HG03064 (cell line): ENCODE data around the gene PTP4A1.
A peak's percentile ranks its signal among the peaks of the same experiment; 100 is the strongest.
"Not testable (repeated sequence)": the region's sequence is repeated elsewhere in the genome, so short reads cannot be mapped to it uniquely, and the experiment has no call there.

ENCODE experiments used
- ATAC-seq: cut with Tn5 transposase; IDR thresholded peaks from one replicate; pipeline ENCODE4 v1.9.1; 2021; ENCODE audit warnings: low read depth; ENCODE audit not compliant: unreplicated experiment

The PTP4A1 gene

DNA sequence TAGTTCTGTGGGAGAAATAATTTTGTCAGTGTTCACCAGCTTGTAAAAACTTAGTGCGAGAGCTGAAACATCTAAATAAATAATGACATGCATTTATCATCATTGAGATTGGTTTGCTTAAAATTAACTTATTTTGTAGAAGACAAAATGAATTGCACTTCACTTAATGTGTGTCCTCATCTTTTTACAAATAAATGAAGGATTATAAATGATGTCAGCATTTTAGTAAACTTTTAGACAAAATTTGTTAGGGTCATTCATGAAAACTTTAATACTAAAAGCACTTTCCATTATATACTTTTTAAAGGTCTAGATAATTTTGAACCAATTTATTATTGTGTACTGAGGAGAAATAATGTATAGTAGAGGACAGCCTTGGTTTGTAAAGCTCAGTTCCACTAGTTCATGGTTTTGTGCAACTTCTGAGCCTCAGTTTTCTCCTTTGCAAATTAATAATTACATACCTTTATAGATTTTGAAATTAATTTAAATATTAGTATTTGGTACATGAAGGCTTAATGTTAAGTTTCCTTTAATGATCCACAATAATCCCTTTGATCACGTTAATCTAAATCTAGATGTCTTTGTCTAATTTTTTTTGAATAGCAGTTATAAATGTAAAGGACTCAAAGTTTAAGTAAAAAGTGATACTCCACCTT lies 9.2 kb downstream of the PTP4A1 start:
- no peak for ATAC-seq

- no peak for ATAC-seq
Measured at GRCh38 chr6:63582579-63583231, 10.4 kb downstream of the PTP4A1 start.

GRCh38 chr6:63584125-63584514 lies 11.8 kb downstream of the PTP4A1 start:
- no peak for ATAC-seq

GRCh38 chr6:63584566-63584965 lies 12.3 kb downstream of the PTP4A1 start:
- ATAC-seq = no peak

DNA sequence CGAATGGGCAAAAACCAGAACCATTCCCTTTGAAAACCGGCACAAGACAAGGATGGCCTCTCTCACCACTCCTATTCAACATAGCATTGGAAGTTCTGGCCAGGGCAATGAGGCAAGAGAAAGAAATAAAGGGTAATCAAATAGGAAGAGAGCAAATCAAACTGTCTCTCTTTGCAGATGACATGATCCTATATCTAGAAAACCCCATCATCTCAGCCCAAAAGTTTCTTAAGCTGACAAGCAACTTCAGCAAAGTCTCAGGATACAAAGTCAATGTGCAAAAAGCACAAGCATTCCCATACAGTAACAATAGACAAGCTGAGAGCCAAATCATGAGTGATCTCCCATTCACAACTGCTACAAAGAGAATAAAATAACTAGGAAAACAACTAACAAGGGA lies 13.4 kb downstream of the PTP4A1 start:
- not testable (repeated sequence) for ATAC-seq

DNA sequence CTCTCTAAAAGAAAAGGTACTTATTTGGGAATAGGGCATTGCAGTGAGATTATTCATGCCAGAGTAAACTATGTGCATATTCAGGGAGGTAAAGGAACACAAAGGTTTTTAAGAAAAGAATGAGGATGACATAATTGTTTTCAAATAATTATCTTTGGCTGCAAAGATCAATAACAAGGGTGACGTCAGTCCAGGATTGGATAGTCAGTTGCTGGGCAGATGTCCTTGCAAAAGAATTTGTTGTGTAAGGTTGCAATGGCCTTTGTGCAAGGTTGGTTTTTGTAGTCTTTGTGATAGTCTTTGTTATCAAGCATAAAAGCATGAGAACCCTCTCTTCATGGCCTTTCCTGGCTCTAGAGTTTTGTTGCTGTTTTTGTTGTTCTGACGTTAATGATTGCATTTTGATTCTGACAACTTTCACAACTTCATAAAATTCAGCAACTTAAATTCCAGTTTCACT lies 17.7 kb downstream of the PTP4A1 start:
- no peak for ATAC-seq

- ATAC-seq = no peak
Measured at GRCh38 chr6:63592886-63593285, 20.6 kb downstream of the PTP4A1 start.

DNA sequence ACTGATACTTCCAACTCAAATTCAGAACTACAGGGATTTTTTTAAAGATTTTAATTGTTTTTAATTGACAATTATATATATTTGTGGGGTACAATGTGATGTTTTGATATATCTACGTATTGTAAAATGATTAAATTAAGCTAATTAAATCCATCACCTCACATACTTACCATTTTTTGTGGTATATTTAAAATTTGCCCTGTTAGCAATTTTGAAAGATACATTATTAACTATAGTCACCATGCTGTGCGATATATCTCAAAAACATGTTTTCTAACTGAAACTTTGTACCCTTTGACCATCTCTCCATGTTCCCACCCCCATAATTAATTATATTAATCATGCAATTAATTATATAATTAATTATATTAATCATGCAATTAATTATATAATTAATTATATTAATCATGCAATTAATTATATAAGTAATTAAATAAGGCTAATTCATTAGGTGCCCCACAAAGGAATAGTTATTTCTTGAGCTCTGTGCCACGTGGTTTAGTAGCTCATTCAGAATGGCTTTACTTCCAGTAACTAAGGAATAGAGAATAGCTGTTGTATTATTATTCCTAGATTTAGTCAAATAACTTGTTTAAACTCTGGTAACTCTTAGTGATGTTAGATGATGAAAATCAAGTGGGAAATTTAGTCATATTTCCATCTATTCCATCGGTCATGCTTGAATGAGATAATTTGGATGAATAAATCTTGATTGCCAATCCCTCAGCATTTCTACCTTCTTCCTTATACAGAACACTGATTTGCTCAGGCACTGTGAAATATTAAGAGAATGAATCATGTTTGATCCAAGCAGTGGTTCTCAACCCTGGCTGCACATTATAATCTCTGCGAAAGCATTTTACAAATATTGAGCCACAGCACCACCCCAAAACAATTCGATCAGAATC lies 25.1 kb downstream of the PTP4A1 start:
- no peak for ATAC-seq

DNA sequence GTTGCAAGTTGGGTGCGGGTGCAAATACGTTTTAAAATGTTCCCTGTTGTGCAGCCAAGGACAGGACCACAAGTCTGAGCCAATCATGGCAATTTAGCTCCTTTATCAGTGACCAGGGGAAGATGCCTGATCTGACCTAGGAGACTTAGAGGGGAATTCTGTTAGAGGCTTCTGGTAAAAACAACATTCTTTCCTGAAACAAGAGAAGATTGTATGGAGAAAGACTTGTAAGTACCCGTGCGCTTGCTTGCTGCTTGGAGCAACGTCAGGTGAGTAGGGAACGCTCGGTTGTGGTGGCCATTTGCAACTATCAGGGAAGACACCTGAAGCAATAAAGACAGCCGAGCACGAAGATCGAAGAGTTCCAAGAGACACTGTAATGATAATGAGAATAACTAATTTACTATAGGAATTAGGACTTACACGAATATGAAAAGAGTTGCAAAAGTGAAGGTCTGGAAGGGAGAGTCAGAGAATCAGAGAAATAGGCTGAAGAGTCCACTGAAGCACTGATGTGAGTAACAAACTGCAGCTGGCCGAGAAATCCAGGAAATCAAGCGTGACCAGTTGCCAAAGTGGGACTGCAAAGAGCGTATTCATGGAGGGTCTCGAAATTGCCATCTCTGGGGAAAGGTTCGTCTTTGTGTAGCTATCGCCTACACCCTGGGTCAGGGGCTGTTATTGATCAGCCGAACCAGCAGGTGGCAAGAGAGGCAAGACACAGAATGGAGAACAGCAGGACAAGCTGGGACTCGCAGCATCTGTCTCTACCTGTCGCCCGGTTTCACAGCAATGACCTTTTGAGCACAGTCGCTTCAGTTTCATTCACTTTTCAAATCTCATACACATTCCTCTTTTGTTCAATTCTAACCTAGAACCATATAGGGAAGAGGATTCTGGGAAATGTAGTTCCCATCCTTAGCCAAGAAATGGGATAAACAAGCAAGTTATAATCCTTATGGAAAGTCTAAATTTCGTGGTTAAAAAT lies 26.1 kb downstream of the PTP4A1 start:
- ATAC-seq = peak; percentile 99

GRCh38 chr6:63599243-63599642 lies 27.0 kb downstream of the PTP4A1 start:
- ATAC-seq = no peak

GRCh38 chr6:63600136-63600535 lies 27.9 kb downstream of the PTP4A1 start:
- ATAC-seq = no peak

DNA sequence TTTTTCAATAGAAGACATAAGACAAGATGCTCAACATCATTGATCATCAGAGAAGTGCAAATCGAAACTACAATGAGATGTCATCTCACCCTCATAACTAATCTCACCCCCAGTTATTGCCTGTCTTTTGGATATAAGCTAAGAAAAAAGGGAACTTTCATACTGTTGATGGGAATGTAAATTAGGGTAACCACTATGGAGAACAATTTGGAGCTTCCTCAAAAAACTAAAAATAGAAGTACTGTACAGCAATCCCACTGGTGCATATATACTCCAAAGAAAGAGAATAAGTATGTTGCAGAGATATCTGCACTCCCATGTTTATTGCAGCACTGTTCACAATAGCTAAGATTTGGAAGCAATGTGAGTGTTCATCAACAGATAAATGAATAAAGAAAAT lies 37.0 kb downstream of the PTP4A1 start:
- no peak for ATAC-seq

DNA sequence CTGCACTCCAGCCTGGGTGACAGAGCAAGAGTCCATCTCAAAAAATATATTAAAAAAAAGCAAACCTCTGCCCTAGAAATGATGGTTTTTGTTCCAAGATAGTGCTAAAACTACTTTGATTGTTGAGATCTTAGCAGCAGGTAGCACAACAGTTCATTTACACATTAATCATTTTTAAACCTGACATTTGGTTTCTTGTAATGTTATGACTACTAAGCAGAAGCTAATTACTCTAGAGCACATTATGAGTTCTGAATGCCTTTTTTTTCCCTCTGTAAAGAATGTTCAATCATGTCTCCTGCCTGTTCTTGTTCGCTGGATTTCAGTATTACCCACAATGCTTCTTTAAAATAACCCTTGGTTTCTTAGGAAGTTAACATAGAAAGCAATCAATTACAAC lies 38.7 kb downstream of the PTP4A1 start:
- ATAC-seq = no peak

- no peak for ATAC-seq
Measured at GRCh38 chr6:63611560-63611959, 39.3 kb downstream of the PTP4A1 start.

DNA sequence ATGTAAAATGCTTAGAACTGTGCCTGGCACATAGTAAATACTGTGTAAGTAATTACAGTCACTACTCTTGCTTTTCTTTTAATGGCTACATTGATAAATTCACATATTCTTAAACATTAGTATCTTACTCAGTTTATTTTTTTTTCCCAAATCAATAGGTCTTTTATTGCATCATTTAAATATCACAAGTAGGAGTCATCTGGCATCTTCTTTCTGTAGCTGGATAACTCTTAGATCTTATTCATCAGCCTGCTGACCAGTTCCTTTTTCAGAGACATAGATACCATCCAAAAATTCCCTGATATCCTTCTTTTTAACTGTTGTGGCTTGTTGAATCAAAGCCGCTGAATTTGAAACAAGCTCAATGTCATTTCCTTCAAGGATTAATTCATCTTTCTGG lies 43.3 kb downstream of the PTP4A1 start:
- no peak for ATAC-seq
